Esophagus muscularis mucosa (tissue), 4 donors: Measurements from ENCODE around the gene DBF4. TPM values are rescaled to one million over a fixed set of nuclear protein-coding genes. Genes with fewer than 3 reads are reported as not detected.
A peak's percentile ranks its signal among the peaks of the same experiment; 100 is the strongest.

Source experiments
- DNase-seq: peaks from one replicate; pipeline ENCODE4 v3.0.0-alpha.2; 2017; ENCODE audit errors: extremely low spot score
- H3K27ac ChIP-seq, 4 donors: fragments of 200-600 bp; sonication (generic); replicated peaks in 1 of 4; 1 replicate in 3 of 4; 2 replicates in 1 of 4; pipeline ENCODE4 v1.5.1; 2016 to 2019; ENCODE audit warnings: mild to moderate bottlenecking in 1 of 4
- H3K27me3 ChIP-seq, 4 donors: fragments of 200-600 bp; sonication (generic); one replicate each; pipeline versions ENCODE4 v1.5.1 to v1.6.0; 2016 to 2019
- H3K36me3 ChIP-seq, 4 donors: fragments of 200-600 bp; sonication (generic); one replicate each; pipeline ENCODE4 v1.5.1; 2016 to 2019
- H3K4me1 ChIP-seq, 4 donors: fragments of 200-600 bp; sonication (generic); one replicate each; pipeline ENCODE4 v1.5.1; 2016 to 2019
- H3K4me3 ChIP-seq, 4 donors: fragments of 200-600 bp; sonication (generic); 1 replicate in 2 of 4; 2 replicates in 2 of 4; pipeline ENCODE4 v1.5.1; 2016 to 2019; ENCODE audit warnings: mild to moderate bottlenecking in 4 of 4, moderate library complexity in 1 of 4
- H3K9me3 ChIP-seq, 4 donors: fragments of 200-600 bp; sonication (generic); 1 replicate in 3 of 4; 2 replicates in 1 of 4; pipeline ENCODE4 v1.5.1; 2016 to 2019
- EP300 ChIP-seq: sonication (generic); formaldehyde crosslinking; IDR thresholded peaks from one replicate; pipeline ENCODE4 v1.6.1; 2017; ENCODE audit warnings: antibody characterized with exemption
- POLR2A ChIP-seq: fragments of 450-650 bp; IDR thresholded peaks from one replicate; pipeline ENCODE4 v1.6.1; 2017; ENCODE audit warnings: antibody characterized with exemption, moderate library complexity, mild to moderate bottlenecking, low read depth
- POLR2AphosphoS5 ChIP-seq, 2 donors: sonication (generic); formaldehyde crosslinking; IDR thresholded peaks; one replicate each; pipeline ENCODE4 v1.6.1; 2017; ENCODE audit warnings: antibody characterized with exemption in 2 of 2
- WGBS: methylation state at CpG from one replicate; pipeline ENCODE4 v1.1.5; 2018; 5-methylcytosine and 5-hydroxymethylcytosine counted together
- intact Hi-C: fragments of 100-400 bp; cut with DNase I; formaldehyde crosslinking; loops from one replicate; pipeline ENCODE4 v1.15.1; 2023
- total RNA-seq, 4 donors: library from RNA; depleted of rRNA; stranded (reverse); fragments of >200 nt; gene quantifications; one replicate each; pipeline versions ENCODE4 v1.1.0 to v1.2.1, GENCODE V29; 2016
- TF ChIP-seq, protein P1 (sequence below), 3 experiments: fragments of 200-600 bp in 2 of 3; fragments of 450-650 bp in 1 of 3; sonication (generic) in 2 of 3; IDR thresholded peaks; one replicate each; pipeline ENCODE4 v1.5.1; 2017 to 2019; ENCODE audit warnings: antibody characterized with exemption in 3 of 3, mild to moderate bottlenecking in 2 of 3, moderate library complexity in 1 of 3

Gene DBF4
- total RNA-seq, 4 donors from 2014 or later: 3.3 to 9.8 (median 6.2) TPM

DNA sequence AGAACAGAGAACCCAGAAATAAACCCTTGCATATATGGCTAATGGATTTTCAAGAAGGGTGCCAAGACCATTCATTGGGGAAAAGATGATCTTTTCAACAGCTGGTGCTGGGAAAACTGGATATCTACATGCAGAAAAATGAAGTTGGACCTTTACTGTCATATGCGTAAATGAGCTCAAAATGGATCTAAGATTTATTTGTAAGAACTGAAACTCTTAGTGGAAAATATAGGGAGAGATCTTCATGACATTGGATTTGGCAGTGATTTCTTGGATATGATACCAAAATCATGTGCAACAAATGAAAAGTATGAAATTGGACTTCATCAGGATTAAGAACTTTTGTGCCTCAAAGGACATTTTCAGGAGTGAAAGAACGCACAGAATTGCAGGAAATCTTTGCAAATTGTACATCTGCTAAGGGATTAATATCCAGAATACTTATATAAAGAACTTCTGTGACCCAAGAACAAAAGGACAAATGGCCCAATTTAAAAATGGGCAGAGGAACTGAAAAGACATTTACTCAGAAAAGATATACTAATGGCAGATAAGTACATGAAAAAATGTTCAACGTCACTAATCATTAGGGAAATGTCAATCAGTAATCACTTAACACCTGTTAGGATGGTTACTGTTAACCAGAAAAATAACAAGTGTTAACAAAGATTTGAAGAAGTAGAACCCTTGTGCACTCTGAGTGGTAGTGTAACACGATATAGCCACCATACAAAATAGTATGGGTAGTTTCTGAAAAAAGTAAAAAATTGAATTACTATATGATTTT, 6.1 kb downstream of the DBF4 start:
- WGBS: 89% methylated on average over 4 of the region's 4 CpGs
- Histone ChIP-seq H3K27ac (no peak overlapping the region), H3K9me3 (no peaks in the 10 kb centered on the region), H3K27me3 (no peaks in the 10 kb centered on the region), H3K4me3 (no peak overlapping the region), H3K4me1 (peaks cover 7 to 12% (median 10%) of the 10 kb centered on the region in 4 donors), H3K36me3 (peaks cover 0 to 5% (median 0%) of the 10 kb centered on the region in 4 donors)
- intact Hi-C loops: no loop called here
- no peak for DNase-seq
- TF ChIP-seq POLR2A: no peak
- no peak for TF ChIP-seq EP300
- TF ChIP-seq, protein P1, sequence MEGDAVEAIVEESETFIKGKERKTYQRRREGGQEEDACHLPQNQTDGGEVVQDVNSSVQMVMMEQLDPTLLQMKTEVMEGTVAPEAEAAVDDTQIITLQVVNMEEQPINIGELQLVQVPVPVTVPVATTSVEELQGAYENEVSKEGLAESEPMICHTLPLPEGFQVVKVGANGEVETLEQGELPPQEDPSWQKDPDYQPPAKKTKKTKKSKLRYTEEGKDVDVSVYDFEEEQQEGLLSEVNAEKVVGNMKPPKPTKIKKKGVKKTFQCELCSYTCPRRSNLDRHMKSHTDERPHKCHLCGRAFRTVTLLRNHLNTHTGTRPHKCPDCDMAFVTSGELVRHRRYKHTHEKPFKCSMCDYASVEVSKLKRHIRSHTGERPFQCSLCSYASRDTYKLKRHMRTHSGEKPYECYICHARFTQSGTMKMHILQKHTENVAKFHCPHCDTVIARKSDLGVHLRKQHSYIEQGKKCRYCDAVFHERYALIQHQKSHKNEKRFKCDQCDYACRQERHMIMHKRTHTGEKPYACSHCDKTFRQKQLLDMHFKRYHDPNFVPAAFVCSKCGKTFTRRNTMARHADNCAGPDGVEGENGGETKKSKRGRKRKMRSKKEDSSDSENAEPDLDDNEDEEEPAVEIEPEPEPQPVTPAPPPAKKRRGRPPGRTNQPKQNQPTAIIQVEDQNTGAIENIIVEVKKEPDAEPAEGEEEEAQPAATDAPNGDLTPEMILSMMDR (IDR thresholded peaks at IDR 0.05): no peak
- TF ChIP-seq POLR2AphosphoS5 (IDR thresholded peaks at IDR 0.05): no peak

DNA sequence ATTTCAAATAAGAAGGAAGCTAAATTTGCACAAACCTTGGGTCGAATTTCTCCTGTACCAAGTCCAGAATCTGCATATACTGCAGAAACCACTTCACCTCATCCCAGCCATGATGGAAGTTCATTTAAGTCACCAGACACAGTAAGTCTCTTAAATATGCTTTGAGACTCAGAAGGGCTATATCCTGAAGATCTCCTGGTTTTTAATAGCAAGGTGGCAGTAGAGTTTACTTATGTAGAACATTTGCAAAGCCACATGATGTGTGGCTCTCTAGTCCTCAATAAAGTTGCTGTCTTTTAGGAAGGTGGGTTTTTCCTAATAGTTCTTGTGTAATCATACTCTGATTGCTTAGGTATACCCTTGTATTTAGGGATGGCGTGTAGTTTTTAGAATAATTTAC, 8.7 kb downstream of the DBF4 start:
- intact Hi-C loops: loop anchor here (5.0 kb wide), 3 partner anchors 88 to 573 kb away; no protein-coding TSS in a partner anchor
- TF ChIP-seq POLR2AphosphoS5 (IDR thresholded peaks at IDR 0.05) (no peak), EP300 (no peak), POLR2A (no peak)
- TF ChIP-seq, protein P1 (IDR thresholded peaks at IDR 0.05): no peak
- WGBS: 97% methylated on average over 2 of the region's 2 CpGs
- Histone ChIP-seq H3K36me3 (peaks cover 0 to 19% (median 3%) of the 10 kb centered on the region in 4 donors), H3K27me3 (no peaks in the 10 kb centered on the region), H3K4me1 (no peaks in the 10 kb centered on the region), H3K27ac (no peak overlapping the region), H3K9me3 (no peaks in the 10 kb centered on the region), H3K4me3 (no peak overlapping the region)
- DNase-seq: no peak

DNA sequence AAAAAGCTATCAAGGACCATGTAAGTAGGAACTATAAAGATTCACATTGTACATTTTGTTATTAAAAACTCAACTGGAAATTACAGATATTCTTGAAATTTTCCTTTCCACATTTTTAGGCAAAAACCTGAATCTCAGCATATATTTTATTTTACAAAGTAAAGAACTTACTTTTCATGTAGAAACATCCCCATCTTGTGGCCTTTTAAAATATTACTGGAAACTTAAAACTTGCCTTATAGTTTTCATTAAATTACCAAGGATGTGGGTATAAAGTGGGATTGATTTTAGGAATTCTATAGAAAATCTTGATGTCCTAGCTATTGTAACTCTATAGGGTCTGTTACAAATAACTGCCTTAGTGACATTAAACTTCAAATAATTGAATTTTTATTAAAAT, 10.6 kb downstream of the DBF4 start:
- Histone ChIP-seq H3K4me1 (no peaks in the 10 kb centered on the region), H3K27ac (no peak overlapping the region), H3K36me3 (peaks cover 0 to 19% (median 3%) of the 10 kb centered on the region in 4 donors), H3K27me3 (no peaks in the 10 kb centered on the region), H3K9me3 (no peaks in the 10 kb centered on the region), H3K4me3 (no peak overlapping the region)
- intact Hi-C loops: loop anchor here (5.0 kb wide), 3 partner anchors 90 to 575 kb away; no protein-coding TSS in a partner anchor
- TF ChIP-seq, protein P1 (IDR thresholded peaks at IDR 0.05): peak; percentile 37 to 54 (median 43)
- TF ChIP-seq POLR2AphosphoS5 (IDR thresholded peaks at IDR 0.05): no peak
- TF ChIP-seq POLR2A: no peak
- no peak for DNase-seq

DNA sequence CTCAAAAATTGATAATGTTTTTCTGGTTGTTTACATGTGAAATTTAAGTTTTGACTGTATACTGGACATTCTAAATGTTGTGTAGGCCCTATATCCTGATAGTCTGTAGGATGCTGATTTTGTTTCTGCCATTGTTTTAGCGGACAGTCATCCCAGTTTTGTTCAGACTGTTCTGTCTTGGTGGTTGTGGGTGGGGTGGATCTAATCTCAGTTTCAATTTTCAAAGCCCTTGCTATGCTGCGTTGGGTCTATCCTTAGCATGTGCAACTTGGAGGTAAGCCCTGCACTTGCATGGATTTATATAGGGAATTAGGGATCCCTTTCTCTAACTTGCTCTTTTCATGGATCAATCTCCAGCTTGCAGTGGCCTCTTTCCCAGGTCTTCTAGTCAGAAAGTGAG, 19.1 kb downstream of the DBF4 start:
- Histone ChIP-seq H3K9me3 (no peaks in the 10 kb centered on the region), H3K4me3 (no peak overlapping the region), H3K27me3 (no peaks in the 10 kb centered on the region), H3K4me1 (no peaks in the 10 kb centered on the region), H3K27ac (no peak overlapping the region), H3K36me3 (peaks cover 0 to 22% (median 6%) of the 10 kb centered on the region in 4 donors)
- intact Hi-C loops: no loop called here
- no peak for TF ChIP-seq POLR2A
- no peak for TF ChIP-seq EP300
- TF ChIP-seq POLR2AphosphoS5 (IDR thresholded peaks at IDR 0.05): no peak
- TF ChIP-seq, protein P1 (IDR thresholded peaks at IDR 0.05): no peak
- WGBS: 96% methylated on average over 2 of the region's 2 CpGs
- DNase-seq: no peak
